SK-N-SH treated with all-trans-retinoic acid at 6 μM for 48 hours (cell line): ENCODE results near the gene EHHADH.

Experiments used
- BACH2 ChIP-seq: fragments of 250-450 bp; sonication (Bioruptor Pico); IDR thresholded peaks from 2 replicates; pipeline ENCODE4 v1.9.0; 2021; ENCODE audit warnings: mild to moderate bottlenecking, borderline replicate concordance
- CSRNP3 ChIP-seq: fragments of 250-450 bp; sonication (Bioruptor Pico); IDR thresholded peaks from 2 replicates; pipeline ENCODE4 v1.5.1; 2021; ENCODE audit warnings: mild to moderate bottlenecking, moderate library complexity
- POU6F1 ChIP-seq: fragments of 250-450 bp; sonication (Bioruptor Pico); IDR thresholded peaks from 2 replicates; pipeline ENCODE4 v1.8.0; 2021; ENCODE audit warnings: low read depth, mild to moderate bottlenecking, moderate library complexity, borderline replicate concordance
- PPARA ChIP-seq: fragments of 250-450 bp; sonication (Bioruptor Pico); IDR thresholded peaks from 2 replicates; pipeline ENCODE4 v1.5.0; 2020; ENCODE audit warnings: mild to moderate bottlenecking, borderline replicate concordance
- ZNF8 ChIP-seq: fragments of 450-650 bp; formaldehyde crosslinking; IDR thresholded peaks from 2 replicates; pipeline ENCODE4 v1.5.0; 2020; ENCODE audit warnings: mild to moderate bottlenecking, moderate library complexity

- TF ChIP-seq BACH2 (CRISPR knock-in tag) (no peak), PPARA (no peak), CSRNP3 (no peak), POU6F1 (CRISPR knock-in tag) (no peak), ZNF8 (CRISPR knock-in tag) (no peak)
Measured at GRCh38 chr3:185151101-185151963, 102.5 kb downstream of the EHHADH start.
